H1 (cell line): ENCODE results near the gene LRRC61.
A peak's percentile ranks its signal among the peaks of the same experiment; 100 is the strongest.

Source experiments
- EZH2 ChIP-seq: fragments of 200-600 bp; sonication (generic); IDR thresholded peaks from 2 replicates; pipeline ENCODE4 v1.7.1; 2012; ENCODE audit warnings: low read depth, mild to moderate bottlenecking, moderate library complexity, low read length, inconsistent platforms; ENCODE audit not compliant: severe bottlenecking
- POLR2A ChIP-seq, 2 experiments: IDR thresholded peaks; 1 replicate in 1 of 2; 2 replicates in 1 of 2; pipeline ENCODE4 v1.6.1; 2011; ENCODE audit warnings: low read depth in 2 of 2, low read length in 2 of 2, mild to moderate bottlenecking in 2 of 2; ENCODE audit errors: control extremely low read depth in 1 of 2
- TF ChIP-seq, protein P1 (sequence below): IDR thresholded peaks from 2 replicates; pipeline ENCODE4 v1.6.1; 2012; ENCODE audit warnings: inconsistent platforms

DNA sequence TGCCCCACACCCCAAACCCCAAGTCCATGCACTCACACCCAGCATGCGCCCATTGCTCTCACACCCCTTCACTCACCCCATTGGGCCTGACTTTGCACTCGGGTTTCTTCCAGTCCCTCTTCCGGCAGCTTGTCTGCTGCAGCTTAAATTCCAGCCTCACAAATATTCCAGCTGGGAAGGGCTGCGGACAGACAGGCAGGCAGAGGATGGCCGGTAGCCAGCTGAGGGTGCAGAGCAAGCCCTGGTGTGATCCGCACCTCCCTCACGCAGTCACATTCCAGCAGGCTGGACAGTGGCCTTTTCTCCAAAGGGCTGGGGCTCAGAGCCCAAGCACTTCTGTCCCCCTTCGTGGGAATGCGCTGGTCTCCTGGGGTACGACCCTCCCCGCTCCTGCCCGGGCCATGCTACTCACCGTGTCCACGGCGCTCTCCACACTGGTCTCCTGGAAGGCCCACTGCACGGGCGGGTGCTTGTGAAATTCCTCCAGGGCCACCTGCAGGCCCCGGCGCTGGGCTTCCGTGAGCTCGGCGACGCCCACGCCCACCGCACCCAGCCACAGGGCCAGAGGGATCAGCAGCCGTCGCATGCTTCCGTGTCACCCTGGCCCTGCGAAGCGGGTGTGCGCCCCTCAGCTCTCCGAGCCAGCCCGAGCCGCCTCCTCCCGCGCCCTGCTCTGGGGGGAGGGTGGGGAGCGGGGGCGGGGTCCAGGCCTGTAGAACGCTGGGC lies 17.0 kb downstream of the LRRC61 start:
- TF ChIP-seq POLR2A (IDR thresholded peaks at IDR 0.05; ENCODE audit: control extremely low read depth in 1 of 2, low read depth in 2 of 2, low read length in 2 of 2) (no peak), EZH2 (no peak)
- TF ChIP-seq, protein P1, sequence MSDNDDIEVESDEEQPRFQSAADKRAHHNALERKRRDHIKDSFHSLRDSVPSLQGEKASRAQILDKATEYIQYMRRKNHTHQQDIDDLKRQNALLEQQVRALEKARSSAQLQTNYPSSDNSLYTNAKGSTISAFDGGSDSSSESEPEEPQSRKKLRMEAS: peak; percentile 0; the same call in 1 of the 2 replicates
